Measurements from ENCODE around the gene HTT-AS. TPM values are rescaled to one million over a fixed set of nuclear protein-coding genes. Genes with fewer than 3 reads are reported as not detected.
"Not testable (repeated sequence)": the region's sequence is repeated elsewhere in the genome, so short reads cannot be mapped to it uniquely, and the experiment has no call there.

The HTT-AS gene
- total RNA-seq, 2 experiments from 2014 or later = not detected

DNA sequence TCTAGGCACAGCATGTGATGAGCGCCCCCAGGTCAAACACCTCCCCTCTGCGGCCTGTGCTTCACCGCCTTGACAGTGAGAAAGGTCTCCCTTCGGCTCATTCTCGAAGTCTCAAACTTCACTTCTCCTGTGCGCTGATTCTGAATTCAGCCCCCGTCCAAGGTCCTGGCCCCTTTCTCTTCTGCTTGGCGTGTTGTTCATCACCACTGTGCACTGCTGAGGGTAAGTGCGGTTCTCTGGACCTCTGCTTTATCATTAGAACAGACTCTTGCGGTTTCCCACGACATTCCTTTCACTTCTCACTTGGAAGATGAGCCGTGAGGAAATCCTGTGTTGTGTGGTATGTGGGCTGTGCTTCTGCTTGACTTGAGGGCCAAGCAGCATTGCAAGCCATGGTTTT, 11.9 kb downstream of the HTT-AS start:
- POLR2A ChIA-PET = no interaction called here
- CTCF ChIA-PET = no interaction called here

DNA sequence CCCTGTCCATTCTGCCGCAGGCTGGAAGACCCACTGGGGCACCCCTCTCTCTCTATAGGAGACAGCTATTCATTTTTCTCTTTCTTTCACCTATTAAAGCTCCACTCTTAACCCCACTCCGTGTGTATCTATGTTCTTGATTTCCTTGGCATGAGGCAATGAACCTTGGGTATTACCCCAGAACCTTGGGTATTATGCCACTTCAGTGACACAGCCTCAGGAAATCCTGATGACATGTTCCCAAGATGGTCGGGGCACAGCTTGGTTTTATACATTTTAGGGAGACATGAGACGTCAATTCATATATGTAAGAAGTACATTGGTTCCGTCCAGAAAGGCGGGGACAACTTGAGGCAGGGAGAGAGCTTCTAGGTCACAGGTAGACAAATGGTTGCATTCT, 13.4 kb downstream of the HTT-AS start:
- ChIA-PET CTCF (interaction anchor here (1.2 kb wide), 1 partner anchor 14 kb away, joined by 4 read pairs; no protein-coding TSS in a partner anchor), POLR2A (no interaction called here)

DNA sequence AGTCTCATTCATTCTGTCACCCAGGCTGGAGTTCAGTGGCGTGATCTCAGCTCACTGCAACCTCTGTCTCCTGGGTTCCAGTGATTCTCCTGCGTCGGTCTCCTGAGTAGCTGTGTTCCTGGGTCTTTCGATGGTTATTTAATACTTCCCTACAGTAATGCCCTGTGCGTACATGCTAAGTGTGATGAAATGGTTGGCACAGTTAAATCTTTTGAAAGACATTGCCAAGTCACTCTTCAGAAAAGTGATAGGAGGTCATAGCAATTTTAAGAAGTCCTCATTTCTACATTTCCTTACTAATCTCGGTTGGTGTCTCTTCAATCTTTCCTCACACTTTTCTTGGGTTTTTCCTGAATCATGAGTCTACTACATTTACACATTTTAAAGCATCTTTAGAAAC, 14.4 kb downstream of the HTT-AS start:
- POLR2A ChIA-PET = no interaction called here
- CTCF ChIA-PET = interaction anchor here (1.2 kb wide), 1 partner anchor 19 kb away, joined by 3 read pairs; no protein-coding TSS in a partner anchor

DNA sequence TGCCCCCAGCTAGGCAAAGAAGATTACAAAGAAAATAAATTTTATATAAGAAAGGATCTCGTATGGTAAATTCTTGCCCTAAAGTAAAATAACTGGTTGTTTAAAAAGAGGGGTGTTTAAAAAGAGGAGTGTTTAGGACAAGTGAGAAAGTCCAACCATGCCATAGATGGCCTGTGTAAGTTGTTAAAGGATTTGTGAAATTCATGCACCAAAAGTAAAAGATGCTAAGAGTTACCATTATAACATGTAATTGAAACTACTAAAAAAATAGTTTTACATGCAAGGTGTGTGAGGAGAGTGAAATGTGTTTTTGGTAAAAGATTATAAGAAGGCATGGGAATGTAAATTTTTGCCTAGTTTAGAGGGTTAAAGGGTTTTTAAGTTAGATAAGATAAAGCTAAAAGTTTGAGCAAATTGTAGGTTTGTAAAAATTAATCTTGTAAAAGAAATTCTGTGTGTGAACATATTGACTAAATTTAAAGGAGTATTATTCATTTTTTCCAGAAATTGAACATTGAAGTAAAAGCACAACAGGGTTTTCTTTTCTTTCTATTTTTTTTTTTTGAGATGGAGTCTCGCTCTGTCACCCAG, 20.1 kb downstream of the HTT-AS start:
- ChIA-PET CTCF (interaction anchor here (0.7 kb wide), 1 partner anchor 90 kb away, joined by 5 read pairs; no protein-coding TSS in a partner anchor), POLR2A (interaction anchor here (0.7 kb wide), 1 partner anchor 19 kb away, joined by 3 read pairs; no protein-coding TSS in a partner anchor)

DNA sequence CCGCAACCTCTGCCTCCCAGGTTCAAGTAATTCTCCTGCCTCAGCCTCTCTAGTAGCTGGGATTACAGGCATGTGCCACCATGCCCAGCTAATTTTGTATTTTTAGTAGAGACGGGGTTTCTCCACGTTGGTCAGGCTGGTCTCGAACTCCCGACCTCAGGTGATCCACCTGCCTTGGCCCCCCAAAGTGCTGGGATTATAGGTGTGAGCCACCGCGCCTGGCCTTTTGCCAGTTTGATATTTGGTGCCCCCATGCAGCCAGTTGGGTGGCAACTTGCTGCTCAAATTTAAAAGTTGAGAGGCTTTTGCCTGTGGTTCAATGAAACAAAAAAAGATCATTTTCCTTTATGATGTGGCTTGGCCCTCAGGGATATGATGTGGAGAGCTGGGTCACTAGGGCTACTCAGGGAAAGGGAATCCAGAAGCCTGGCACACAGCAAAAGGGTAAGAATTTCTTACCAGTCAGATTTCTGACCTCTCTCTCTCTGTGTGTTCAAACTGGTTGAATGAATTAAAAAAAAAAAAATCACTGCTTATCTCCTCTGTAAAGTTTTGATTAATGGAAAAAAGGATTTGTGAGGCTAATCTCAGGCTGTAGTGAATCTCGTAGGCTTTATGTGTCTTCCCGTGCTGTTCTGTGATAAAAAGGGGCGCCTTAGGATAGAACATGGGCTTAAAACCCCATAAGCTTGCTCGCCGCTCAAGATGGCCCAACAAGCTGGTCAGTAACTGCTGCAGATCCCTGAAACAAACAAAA, 23.0 kb downstream of the HTT-AS start:
- CTCF ChIA-PET, POLR2A ChIA-PET: not testable (repeated sequence)

DNA sequence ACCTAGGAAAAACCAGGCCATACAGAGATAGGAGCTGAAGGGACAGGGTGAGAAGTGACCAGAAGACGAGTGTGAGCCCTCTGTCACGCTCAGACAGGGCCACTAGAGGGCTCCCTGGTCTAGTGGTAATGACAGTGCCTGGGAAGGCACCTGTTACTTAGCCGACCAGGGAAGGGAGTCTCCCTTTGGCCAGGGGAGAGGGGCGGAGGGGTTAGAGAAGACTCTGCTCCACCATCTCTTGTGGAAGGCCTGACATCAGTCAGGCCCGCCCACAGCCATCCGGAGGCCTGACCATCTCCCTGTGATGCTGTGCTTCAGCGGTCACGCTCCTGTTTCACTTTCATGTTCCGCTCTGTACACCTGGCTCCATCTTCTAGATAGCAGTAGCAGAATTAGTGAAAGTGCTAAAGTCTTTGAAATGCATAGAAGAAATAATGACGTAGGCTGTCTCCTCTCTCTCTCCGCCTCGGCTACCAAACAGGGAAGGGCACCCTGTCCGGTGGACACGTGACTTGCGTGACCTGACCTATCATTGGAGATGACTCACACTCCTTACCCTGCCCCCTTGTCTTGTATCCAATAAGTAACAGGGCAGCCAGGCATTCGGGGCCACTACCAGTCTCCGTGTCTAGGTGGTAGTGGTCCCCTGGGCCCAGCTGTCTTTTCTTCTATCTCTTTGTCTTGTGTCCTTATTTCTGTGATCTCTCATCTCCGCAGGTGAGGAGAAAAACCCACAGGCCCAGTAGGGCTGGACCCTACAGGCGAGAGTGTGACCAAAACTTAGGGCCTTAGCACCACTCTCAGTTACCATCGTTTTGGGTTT, 26.7 kb downstream of the HTT-AS start:
- POLR2A ChIA-PET = interaction anchor here (0.6 kb wide), 1 partner anchor 77 kb away, joined by 4 read pairs; no protein-coding TSS in a partner anchor
- CTCF ChIA-PET = interaction anchor here (1.4 to 2.7 kb wide), 2 partner anchors 11 to 13 kb away, joined by 4 to 7 read pairs; no protein-coding TSS in a partner anchor

DNA sequence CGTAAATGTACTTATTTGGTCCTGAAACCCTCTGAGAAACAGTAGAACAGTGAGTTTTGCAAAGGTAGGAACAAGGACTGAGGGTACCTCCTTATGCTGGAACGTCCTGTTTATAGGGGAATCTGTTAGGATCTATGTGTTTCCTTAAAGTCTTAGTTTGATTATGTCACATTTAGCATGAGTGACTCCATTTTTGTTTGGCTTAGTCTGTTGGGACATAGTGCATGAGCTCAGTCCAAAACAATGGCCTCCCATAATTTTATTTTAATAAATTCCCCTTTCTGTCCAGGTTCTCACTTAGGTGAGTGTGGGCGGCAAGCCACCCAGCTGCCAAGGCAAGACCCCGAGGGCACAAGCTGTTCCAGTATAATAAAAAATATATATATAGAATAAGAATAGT, 27.7 kb downstream of the HTT-AS start:
- ChIA-PET POLR2A (no interaction called here), CTCF (interaction anchor here (1.4 to 2.7 kb wide), 2 partner anchors 10 to 14 kb away, joined by 4 to 7 read pairs; no protein-coding TSS in a partner anchor)

DNA sequence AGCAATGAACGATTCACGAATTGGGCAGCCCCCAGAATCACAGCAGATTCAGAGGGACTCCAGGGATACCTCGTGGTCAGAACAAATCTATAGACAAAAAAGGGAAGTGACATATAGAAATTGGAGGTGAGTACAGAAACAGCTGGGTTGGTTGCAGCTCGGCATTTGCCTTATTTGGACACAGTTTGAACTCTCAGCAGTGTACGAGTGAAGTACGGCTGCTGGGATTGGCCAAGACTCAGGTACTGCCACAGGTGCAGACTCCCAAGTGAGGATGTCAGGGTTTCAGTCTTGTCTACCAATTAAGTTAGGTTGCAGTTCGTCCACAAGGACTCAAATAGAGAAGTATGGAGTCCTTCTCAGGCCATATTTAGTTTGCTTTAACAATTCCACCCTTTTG, 28.2 kb downstream of the HTT-AS start:
- ChIA-PET POLR2A (no interaction called here), CTCF (interaction anchor here (1.4 to 2.7 kb wide), 2 partner anchors 9 to 15 kb away, joined by 4 to 7 read pairs; no protein-coding TSS in a partner anchor)

DNA sequence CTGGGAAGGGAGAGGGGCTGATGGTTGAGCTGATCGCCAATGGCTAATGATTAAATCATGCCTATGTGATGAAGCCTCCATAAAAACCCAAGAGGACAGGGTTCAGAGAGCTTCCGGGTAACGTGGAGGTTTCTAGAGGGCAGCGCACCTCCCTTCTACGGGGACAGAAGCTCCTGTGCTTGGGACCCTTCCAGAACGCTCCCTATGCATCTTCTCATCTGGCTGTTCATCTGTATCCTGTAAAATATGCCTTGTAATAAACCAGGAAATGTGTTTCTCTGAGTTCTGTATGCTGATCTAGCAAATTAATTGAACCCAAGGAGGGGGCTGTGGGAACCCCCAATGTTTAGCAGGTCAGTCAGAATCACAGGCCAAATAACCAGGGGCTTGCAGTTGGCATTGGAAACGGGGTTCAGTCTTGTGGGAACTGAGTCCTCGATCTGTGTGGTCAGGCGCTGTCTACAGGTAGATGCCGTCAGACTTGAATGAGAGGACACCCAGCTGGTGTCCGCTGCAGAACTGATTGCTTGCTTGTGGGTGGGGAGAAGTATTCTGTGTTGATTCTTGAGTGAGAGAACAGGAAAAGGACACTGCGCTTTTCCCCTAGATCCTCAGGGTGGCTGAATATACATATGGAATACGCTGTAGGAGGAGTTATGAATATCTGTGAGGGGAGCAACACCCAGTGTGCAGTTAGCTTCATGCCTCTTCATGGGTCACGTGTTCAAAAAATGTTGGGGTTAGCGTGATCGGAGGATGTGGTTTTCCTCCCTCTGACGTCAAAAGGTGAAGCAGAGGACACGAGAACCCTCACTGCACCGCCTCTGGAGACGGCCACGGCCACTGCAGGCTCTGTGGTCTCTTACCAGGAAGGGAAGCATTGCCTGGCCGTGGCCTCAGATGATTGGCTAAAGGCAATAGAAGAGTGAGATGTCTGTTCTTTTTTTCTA, 29.2 kb downstream of the HTT-AS start:
- POLR2A ChIA-PET = no interaction called here
- CTCF ChIA-PET = interaction anchor here (0.6 to 1.0 kb wide), 3 partner anchors 32 to 146 kb away, joined by 3 to 4 read pairs (median 3); partner anchors contain the start of genes GRK4 and NOP14

DNA sequence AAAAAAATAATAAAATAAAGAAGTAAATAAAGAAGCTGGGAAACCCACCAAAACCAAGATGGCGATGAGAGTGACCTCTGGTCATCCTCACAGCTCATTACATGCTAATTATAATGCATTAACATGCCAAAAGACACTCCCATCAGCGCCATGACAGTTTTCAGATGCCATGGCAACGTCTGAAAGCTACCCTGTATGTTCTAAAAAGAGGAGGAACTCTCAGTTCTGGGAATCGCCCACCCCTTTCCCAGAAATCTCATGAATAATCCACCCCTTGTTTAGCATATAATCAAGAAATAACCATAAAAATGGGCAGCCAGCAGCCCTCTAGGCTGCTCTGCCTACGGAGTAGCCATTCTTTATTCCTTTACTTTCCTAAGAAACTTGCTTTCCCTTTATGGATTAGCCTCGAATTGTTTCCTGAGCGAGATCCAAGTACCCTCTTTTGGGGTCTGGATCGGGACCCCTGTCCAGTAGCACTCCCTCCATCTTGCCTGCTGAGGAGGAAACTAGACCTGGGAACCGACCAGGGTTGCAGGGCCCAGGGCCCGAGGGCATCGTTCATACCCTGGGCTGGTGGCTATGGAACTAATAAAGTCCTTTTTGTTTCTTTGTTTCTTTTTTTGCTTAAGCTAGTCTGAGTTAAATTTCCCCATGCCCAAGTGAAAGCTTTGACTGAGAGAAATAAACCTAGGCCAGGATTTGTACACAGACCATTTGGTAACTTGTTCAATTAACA, 30.9 kb downstream of the HTT-AS start:
- CTCF ChIA-PET = interaction anchor here (1.0 kb wide), 1 partner anchor 34 kb away, joined by 5 read pairs; no protein-coding TSS in a partner anchor
- POLR2A ChIA-PET = interaction anchor here (0.5 kb wide), 1 partner anchor 80 kb away, joined by 3 read pairs; the partner anchor contains the start of genes GRK4 and NOP14

DNA sequence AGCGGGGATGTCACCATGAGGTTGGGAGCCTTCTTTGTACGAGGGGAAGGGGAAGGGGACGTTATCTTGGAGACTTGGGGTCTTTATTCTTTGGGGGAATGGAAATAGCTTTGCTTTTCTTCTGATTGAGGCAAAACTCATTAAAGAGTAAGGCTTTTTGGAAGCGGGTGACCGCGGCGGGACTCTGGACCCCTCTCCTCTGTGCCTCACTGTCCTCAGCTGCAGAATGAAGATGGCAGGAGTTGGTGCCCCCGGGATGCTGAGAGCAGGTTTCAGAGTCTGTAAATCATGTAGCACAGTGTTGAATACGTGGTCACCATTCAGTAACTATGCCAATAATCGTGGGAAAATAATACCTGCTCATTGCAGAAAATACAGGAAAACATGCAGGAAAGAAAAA, 32.1 kb downstream of the HTT-AS start:
- POLR2A ChIA-PET = interaction anchor here (0.5 kb wide), 1 partner anchor 32 kb away, joined by 3 read pairs; the partner anchor contains the start of genes HTT and HTT-AS

DNA sequence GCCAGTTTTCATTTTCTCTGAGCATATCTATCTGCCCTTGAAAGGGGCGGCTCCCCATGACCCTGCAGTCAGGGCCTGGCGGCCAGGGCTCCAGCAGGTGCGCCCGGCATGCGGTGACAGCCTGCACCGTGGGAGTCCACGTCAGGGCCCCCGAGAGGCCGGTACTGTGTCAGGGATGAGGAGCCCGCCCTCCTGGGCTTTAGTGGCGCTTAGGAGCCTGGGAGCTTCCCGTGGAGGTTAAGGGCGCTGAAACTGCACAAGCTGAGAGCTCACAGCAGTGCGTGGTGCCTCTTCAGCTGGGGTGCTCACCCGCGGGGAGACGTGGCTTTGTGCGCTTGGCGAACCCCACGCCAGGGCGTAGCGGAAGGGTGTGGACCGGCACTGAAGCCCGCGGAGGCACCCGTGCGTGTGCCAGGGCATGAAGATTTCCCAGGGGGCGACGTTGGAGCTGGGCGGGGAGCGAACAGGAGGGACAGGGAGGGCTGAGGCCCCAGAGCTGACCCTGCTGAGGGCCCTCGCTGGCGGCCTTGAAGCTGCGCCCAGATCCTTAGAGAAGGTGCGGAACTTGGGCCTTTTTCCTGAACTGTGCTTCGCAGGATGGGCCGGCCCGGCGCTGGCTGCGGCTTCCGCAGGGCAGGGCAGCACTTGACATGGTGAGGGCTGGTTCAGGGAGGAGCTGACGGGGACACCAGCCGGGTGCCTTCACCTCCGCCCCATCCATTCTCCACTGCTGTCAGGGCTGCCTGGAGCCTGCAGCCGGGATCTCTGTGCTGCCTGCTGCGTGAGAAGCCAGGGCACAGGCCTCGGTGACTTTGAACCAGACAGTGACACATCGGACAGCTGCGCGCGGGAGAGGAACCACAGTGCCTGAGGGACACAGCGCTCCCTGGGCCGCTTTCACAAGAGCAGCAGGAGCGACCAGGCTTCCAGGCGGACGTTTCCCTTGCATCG, 32.9 kb downstream of the HTT-AS start:
- POLR2A ChIA-PET = interaction anchor here (0.5 kb wide), 1 partner anchor 33 kb away, joined by 3 read pairs; the partner anchor contains the start of genes HTT and HTT-AS
- CTCF ChIA-PET = interaction anchor here (0.8 to 1.9 kb wide), 8 partner anchors 9 to 402 kb away, joined by 3 to 7 read pairs (median 3); no protein-coding TSS in a partner anchor

More for the DNA sequence above, 32.1 kb downstream of the HTT-AS start:
- CTCF ChIA-PET = interaction anchor here (0.8 to 1.9 kb wide), 5 partner anchors 9 to 401 kb away, joined by 3 to 7 read pairs (median 3); no protein-coding TSS in a partner anchor

DNA sequence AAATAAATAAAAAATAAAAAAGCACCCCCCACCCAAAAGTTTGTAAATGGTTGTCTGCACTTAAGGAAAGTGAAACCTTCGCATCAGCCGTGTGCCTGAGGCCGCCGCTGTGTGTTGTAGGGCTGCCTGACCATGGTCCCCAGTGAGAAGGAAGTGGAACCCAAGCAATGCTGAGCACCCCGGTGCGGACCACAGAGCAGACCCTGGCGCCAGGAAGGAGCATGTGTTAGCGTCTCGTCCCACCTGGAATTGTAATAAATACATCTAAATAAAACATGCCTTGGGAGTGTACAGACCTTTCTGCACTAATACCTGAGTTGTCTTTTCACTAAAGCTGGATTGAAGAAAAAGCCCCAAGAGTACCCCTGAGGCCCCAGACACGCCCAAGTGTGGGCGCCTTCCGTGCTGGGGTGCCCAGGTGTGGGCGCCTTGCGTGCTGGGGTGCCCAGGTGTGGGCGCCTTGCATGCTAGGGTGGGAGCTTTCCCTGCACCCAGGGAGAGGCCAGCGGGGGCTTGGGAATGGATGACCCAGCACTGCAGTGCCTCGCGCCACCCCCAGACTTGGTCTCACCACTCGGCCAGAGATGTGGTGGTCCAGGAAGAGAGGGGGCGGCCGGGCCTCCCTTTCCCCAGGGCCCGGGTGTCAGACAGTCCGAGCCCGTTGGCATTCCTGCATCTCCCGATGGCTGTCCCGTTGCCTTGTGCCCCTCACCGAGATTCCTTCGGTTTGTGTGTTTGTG, 33.7 kb downstream of the HTT-AS start:
- ChIA-PET CTCF (interaction anchor here (0.9 to 1.9 kb wide), 5 partner anchors 19 to 64 kb away, joined by 3 to 7 read pairs (median 3); no protein-coding TSS in a partner anchor), POLR2A (no interaction called here)

DNA sequence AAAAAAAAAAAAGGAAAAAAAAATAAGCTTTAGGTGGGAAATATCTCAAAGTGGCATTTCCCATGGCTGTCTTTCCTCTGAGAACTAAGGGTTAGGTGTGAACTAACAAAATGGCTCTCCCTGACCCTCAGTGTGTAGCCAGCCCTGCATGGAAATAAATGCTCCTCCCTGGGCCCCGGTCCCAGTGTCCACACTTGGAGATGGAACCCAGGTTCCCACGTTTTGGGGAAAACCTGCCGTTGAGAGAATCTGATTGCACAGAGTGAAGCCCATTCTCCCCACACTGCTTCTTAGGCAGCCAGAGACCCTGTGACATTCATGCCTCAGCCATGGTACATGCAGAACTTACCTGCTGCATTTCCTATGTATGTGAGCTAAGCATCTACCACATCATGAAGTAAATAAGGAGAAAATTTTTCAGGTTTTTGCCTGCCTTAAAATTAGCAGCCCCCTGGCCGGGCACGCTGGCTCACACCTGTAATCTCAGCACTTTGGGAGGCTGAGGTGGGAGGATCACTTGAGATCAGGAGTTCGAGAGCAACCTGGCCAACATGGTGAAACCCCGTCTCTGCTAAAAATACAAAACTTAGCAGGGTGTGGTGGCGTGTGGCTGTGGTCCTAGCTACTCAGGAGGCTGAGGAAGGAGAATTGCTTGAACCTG, 34.5 kb downstream of the HTT-AS start:
- ChIA-PET CTCF (interaction anchor here (0.6 to 1.0 kb wide), 3 partner anchors 61 to 351 kb away, joined by 3 to 5 read pairs (median 4); no protein-coding TSS in a partner anchor), POLR2A (interaction anchor here (0.7 kb wide), 1 partner anchor 1293 kb away, joined by 10 read pairs; no protein-coding TSS in a partner anchor)

DNA sequence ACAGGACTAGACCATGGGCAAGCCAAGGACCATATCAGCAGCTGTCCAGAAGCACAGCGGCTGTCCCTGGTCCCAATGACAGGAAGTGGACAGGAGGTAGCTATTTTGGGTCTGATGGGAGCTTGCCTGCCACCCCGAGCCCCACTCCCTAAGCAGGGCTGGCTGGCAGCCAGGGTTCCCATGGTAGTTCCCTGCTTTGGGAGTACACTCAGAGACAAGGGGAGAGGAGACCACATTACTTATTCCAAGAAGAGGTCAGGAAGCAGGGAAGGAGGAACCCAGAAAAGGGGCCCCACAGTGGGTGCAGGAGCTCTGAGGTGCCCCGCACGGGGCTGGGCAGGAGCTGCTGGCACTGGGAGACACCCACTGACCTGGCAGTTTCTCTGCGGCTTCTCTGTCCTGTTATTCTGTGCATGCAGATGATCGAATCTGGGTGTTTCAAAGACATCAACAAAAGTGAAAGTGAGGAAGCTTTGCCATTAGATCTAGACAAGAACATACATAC, 36.3 kb downstream of the HTT-AS start:
- POLR2A ChIA-PET = no interaction called here
- CTCF ChIA-PET = interaction anchor here (0.6 to 2.3 kb wide), 11 partner anchors 10 to 253 kb away, joined by 3 to 28 read pairs (median 4); no protein-coding TSS in a partner anchor

Data from activated CD8-positive, alpha-beta memory T cell treated with anti-CD3 and anti-CD28 coated beads for 36 hours (primary cell).